GM12801 (cell line): ENCODE data around the gene PRAF2.

Experiments
- CTCF ChIP-seq: IDR thresholded peaks from one replicate; pipeline ENCODE4 v1.5.1; 2011; ENCODE audit warnings: control low read depth; ENCODE audit not compliant: insufficient read length; ENCODE audit errors: extremely low read depth

PRAF2 gene

GRCh38 chrX:49058794-49059193, 15.0 kb downstream of the PRAF2 start, which contains the start of gene CCDC120:
Gene CCDC120 (plus strand): TSS chrX:49058999. CDS start chrX:49062042, 3,043 bp downstream.
- TF ChIP-seq CTCF: no peak

- TF ChIP-seq CTCF: no peak
Observed at GRCh38 chrX:49054073-49054762, 19.6 kb downstream of the PRAF2 start.

- no peak for TF ChIP-seq CTCF
Observed at GRCh38 chrX:49053223-49054072, 20.4 kb downstream of the PRAF2 start.

- TF ChIP-seq CTCF: no peak
Observed at GRCh38 chrX:49043987-49044281, 29.9 kb downstream of the PRAF2 start.

GRCh38 chrX:49043220-49043986, 30.4 kb downstream of the PRAF2 start, which contains the start of gene TFE3:
Gene TFE3 (minus strand): TSS chrX:49043357. CDS start chrX:49043226, 131 bp downstream.
- no peak for TF ChIP-seq CTCF

GRCh38 chrX:49042581-49043219, 31.1 kb downstream of the PRAF2 start:
- no peak for TF ChIP-seq CTCF
